KBM-7 (cell line): ENCODE data around the gene CD36.
"Not testable (repeated sequence)": the region's sequence is repeated elsewhere in the genome, so short reads cannot be mapped to it uniquely, and the experiment has no call there.

ENCODE experiments used
- DNase-seq: peaks from one replicate; pipeline ENCODE4 v3.0.0-alpha.2; 2015
- in situ Hi-C: fragments of 300-500 bp; cut with MboI; formaldehyde crosslinking; loops from 2 replicates; pipeline ENCODE4 v1.14.3; 2020; ENCODE audit warnings: low sequenced_read_pairs, low pct_unique_long_range_greater_than_20kb, mixed read lengths

CD36 gene

DNA sequence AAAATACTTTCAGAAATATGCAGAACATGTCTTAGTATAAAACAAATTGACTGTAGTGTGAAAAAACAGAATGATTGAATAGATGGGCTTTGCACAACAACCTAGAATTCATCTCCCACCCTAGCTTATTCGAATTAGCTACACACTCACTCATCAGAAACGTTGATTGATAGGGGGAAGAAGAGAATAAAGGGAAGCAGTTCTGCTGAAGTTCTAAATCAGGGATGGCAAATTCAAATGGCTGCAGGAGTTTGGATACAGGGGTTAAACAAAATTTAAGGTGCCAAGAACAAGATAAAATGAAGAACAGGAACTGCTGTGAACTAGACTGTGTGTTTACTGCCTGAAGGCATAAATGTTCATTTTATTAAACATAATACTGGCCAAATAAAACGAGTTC is 9.0 kb downstream of the CD36 start:
- in situ Hi-C loops, result no loop called here
- DNase-seq, result no peak

DNA sequence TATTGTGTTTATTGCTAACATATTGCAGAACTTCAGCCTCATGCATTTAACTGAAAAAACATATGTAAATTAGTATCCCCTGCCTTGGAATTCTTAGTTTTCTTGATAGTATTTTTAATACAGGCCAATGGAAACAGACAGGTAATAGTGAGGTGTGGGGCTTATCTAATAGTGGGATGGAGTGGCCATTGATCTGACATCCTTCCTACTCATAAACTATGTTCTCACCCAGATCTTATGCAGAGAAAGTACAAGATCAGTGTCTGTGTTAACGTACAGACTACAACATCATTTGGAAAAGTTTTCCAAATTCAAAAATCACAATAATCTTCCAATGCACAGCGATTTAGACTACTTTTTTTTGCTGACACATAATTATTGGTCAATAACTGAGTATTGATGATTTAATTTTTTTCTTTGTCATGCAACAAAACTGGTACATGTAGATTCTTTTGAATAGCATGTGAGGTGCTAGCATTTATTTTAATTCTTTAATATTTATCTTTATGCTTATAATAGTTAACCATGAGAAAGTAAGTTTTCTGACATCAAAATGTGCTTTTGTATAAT is 9.7 kb downstream of the CD36 start:
- in situ Hi-C loops, result no loop called here
- no peak for DNase-seq

- in situ Hi-C loops, result no loop called here
- DNase-seq, result no peak
Observed at GRCh38 chr7:80649011-80649410, 10.6 kb downstream of the CD36 start.

DNA sequence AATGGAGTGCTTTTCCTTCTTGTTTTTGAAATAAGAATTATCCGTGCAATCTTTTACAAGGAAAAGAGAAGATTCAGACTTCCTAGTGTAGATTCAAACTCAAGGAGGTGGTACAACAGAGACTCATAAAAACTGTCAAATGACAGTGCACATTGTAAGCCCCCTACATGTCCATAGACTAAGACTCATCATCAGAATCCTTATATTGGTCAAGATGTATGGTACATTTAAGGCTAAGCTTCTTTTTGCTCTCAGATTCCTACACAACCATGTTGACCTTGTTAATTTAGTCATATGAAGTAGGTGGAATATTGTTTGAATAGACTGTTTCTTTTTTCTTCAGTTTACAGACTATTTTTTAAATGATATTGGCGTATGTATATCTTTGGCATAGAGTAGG is 11.6 kb downstream of the CD36 start:
- DNase-seq, result no peak
- in situ Hi-C loops, result no loop called here

GRCh38 chr7:80651471-80651870 is 13.0 kb downstream of the CD36 start:
- in situ Hi-C loops, result no loop called here
- no peak for DNase-seq

- in situ Hi-C loops, result no loop called here
- no peak for DNase-seq
Observed at GRCh38 chr7:80653244-80653643, 14.8 kb downstream of the CD36 start.

GRCh38 chr7:80654887-80655340 is 16.5 kb downstream of the CD36 start:
- no peak for DNase-seq
- in situ Hi-C loops, result no loop called here

DNA sequence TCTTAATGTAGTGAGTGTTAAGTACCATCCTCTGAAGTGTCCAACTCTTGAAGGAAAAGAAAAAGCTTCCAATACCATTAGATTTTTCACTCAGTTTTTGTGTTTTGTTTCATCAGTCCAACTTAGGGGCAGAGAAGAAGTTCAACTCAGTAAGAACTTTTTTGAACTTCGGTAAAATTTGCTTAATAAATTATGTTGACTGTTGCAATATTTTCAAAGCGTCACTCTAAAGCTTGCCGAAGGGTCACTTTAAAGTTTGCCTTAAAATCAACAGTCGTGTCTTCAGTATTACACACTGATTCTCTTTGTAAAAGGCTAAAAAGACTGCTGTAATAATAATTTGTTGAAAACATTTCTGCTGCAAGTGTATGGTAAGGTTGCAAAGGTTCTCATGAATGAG is 17.6 kb downstream of the CD36 start:
- no peak for DNase-seq
- in situ Hi-C loops, result no loop called here

DNA sequence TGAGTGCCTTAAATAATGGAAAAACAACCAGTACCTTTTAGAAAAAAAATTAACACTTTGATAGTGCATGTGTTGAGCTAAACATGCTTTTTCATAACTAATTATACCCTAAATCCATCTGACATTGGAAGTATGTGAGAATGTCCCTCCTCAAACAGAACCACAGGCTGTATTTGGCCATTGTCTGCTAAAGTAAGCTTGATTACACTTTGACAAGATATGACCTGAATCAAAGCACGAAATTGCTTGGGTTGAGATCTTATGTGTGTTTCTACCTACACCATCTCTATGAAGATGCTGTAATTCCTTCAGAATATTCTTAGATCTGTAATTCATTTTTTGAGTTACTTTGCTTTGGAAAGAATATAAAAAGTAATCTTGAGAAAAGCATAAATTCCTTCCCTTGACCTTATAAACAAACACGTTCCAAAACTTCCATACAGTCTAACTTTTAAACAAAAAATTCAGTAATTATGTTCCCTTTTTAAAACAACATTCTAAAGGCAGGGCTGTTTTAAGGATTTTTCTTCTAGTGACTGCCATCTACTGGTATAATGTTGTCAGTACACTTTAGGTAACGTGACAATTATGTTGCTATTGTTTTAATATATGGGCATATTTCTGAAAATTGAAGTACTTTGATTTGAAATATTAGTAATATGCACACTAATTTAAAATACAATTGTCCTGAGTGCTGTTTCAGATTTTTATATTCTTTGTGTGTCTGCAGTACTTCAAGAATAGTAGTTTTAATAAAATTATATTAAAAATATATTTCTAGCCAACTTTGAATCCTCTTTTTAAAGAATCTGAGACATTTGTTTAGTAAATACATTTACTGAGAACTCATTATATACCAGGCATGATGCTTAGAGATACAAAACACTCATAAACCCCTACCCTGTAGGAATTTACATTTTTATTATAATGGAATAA is 20.9 kb downstream of the CD36 start:
- peak; percentile 33 for DNase-seq
- in situ Hi-C loops, result no loop called here

DNA sequence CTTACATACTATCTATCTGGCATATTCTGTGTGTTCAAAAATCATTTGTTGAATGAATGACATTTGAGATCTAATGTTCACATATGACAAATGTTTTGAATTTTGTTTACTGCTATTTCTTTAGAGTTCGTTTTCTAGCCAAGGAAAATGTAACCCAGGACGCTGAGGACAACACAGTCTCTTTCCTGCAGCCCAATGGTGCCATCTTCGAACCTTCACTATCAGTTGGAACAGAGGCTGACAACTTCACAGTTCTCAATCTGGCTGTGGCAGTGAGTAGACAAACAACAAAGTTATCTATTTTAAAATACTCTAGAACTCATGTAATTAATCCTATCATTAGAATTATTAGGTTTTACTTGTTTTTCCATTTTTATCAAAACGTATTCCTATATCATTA is 22.5 kb downstream of the CD36 start:
- in situ Hi-C loops, result no loop called here
- DNase-seq, result no peak

- in situ Hi-C loops, result no loop called here
- DNase-seq, result no peak
Observed at GRCh38 chr7:80661729-80662128, 23.3 kb downstream of the CD36 start.

DNA sequence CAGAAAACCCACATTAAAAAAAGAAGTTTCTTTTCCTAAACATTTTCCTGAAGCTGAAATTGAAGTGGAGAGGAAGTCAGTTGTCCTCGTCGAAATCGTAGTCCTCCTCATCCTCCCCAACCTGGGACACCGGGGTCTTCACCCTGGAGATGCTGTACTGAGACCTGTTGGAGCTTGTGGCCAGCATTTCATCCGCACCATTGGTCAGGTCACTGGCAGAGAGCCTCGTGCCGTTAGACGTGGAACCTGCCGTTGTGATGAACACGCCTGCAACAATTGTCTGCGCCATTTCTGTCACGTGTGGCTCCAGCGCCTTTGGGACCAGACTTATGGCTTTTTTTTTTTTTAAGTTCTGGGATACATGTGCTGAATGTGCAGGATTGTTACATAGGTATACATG is 23.8 kb downstream of the CD36 start:
- in situ Hi-C loops, result no loop called here
- no peak for DNase-seq

DNA sequence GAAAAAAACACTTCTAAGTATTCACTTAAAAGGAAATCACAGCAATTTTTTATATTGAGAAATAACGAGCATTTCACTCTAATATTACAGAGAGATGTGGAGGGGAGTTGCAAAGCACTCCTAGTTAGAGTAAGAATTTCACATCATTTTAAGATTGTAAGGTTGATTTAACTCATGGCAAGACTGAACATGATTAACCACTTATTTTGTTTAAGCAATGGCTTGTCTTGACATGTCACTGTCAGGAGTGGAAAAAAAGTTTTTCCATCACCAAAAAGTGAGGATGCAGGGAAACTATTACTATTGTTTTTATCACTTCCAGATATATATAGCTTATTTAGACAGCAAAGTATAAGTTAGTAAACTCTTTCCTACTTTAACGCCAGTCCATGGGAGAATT is 27.1 kb downstream of the CD36 start:
- in situ Hi-C loops, result no loop called here
- no peak for DNase-seq

DNA sequence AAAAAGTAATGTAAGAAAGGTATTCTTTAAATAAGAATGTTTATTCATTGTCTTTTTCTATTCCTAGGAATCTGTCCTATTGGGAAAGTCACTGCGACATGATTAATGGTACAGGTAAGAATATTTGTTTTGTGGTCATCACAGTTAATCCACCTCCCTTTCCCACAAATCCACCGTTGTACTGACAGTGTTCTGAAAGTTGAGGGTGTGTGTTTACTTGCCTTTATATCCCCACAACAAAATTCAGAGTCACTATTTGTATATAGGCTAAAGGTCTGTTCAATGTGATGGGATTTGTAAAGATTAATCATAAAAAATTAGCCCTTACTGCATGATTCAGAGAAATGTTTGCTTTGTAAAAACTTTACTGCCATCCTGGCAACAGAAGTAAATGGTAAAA is 27.9 kb downstream of the CD36 start:
- in situ Hi-C loops, result no loop called here
- DNase-seq, result no peak

- DNase-seq, in situ Hi-C loops: not testable (repeated sequence)
Observed at GRCh38 chr7:80669367-80669766, 30.9 kb downstream of the CD36 start.

DNA sequence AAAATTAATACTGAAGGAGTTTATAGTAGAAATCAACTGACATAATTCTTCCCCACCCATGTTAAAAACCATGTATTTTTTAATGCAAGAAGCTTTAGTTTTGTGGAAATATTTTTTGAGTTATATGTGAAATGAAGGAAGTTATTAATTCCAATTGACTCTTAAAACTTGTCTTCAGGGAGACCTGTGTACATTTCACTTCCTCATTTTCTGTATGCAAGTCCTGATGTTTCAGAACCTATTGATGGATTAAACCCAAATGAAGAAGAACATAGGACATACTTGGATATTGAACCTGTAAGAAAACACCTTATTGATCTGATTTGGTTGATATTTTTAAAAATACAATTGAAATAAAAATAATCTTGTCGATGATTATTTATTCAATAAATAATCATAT is 33.3 kb downstream of the CD36 start:
- in situ Hi-C loops, result no loop called here
- DNase-seq, result peak; percentile 9

DNA sequence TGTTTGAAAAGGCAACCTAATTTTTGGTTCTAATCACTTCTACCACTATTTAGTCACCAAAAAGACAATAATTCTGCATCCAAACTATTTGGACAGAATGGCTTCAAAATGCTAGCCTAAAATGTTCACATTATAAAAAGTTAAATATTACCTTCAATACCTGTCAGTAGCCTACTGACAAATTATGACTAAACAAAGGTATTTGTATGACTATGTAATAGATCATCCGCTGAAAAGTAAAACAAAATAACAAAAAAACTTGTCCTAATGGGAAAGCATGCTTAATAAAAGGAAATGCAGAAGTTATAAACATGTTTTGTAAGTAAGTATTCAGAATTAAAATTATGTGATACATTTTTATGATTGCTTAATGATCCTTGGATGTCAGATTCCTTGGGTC is 36.6 kb downstream of the CD36 start:
- in situ Hi-C loops, result no loop called here
- no peak for DNase-seq

DNA sequence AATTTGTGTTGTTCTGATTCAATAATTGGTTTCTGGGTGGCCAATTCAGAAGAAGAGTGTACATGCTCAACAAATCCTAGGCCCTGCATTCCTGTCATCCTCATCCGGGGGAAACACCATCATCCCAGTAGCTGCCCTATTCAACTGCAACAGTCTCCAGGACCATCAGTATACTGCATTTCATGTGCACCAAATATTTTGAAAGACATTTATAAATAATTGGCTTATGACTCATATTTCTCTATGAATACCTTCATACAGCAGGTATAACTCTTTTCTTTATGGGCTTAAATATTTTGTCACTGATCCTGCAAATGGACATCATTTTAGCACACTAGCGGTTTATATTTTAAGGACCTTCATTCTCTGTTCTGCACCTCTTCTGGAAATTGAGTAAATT is 38.0 kb downstream of the CD36 start:
- no peak for DNase-seq
- in situ Hi-C loops, result no loop called here

GRCh38 chr7:80677629-80678028 is 39.2 kb downstream of the CD36 start:
- DNase-seq, result no peak
- in situ Hi-C loops, result no loop called here

- in situ Hi-C loops, result no loop called here
Observed at GRCh38 chr7:80678707-80679106, 40.3 kb downstream of the CD36 start.

More at GRCh38 chr7:80678707-80679106, 40.3 kb downstream of the CD36 start:
- no peak for DNase-seq
